HG03039 (cell line): ENCODE results near the gene EIPR1.

Experiments used
- ATAC-seq: cut with Tn5 transposase; IDR thresholded peaks from one replicate; pipeline ENCODE4 v1.9.1; 2021; ENCODE audit warnings: mild to moderate bottlenecking, moderate library complexity; ENCODE audit not compliant: unreplicated experiment

EIPR1 gene

GRCh38 chr2:3277748-3278520 is 99.7 kb downstream of the EIPR1 start:
- ATAC-seq = no peak

DNA sequence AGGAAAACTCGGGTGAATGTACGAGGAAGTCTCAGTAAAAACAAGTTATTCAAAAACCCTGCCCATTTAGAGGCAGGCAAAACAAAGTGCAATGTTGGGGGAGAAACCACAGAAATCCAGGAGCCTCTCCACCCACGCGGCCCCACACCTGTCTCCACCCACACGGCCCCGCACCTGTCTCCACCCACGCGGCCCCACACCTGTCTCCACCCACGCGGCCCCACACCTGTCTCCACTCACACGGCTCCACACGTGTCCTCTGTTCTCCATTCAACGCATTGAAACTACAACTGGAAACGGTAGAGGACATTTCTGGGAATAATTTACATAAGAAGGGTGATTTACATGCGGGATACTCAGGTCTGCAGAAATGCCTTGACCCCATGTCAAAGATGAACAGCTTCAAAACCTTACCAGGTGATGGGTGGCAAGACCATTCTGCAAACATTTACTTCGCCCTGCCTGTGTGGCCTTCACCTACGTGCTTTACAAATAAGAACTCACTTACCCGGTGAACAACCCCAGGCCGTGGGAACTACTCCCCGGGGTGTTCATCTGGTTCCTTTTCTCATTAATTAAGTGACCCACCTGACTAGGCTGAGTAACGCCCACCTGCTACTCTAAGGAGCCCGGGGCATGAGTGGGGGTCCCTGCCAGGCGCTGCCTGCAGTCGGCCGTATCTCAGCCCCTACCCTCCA is 100.4 kb downstream of the EIPR1 start:
- no peak for ATAC-seq

- no peak for ATAC-seq
Observed at GRCh38 chr2:3272761-3273160, 104.9 kb downstream of the EIPR1 start.

- no peak for ATAC-seq
Observed at GRCh38 chr2:3270095-3270478, 107.5 kb downstream of the EIPR1 start.

DNA sequence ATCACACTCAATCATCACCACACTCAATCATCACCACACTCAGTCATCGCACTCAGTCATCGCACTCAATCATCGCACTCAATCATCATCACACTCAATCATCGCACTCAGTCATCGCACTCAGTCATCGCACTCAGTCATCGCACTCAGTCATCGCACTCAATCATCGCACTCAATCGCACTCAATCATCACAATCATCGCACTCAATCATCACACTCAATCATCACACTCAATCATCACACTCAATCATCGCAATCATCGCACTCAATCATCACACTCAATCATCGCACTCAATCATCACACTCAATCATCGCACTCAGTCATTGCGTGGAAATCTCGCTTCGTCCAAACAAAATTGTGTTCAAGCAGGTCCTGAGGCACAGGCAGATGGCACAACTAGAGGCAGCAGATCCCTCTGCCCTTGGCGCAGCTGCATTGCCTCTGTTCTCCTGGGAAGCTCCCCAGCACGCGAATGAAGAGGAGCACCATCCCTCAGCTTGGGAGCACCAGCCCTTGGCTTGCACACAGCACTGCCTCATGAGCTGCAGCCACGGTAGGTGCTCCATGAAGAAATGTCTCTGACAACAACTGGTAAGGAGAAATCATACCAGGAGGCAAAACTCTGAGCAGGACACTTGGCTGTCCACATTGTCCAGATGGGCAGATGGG is 108.1 kb downstream of the EIPR1 start:
- ATAC-seq = no peak

GRCh38 chr2:3268705-3269029 is 109.0 kb downstream of the EIPR1 start:
- no peak for ATAC-seq

DNA sequence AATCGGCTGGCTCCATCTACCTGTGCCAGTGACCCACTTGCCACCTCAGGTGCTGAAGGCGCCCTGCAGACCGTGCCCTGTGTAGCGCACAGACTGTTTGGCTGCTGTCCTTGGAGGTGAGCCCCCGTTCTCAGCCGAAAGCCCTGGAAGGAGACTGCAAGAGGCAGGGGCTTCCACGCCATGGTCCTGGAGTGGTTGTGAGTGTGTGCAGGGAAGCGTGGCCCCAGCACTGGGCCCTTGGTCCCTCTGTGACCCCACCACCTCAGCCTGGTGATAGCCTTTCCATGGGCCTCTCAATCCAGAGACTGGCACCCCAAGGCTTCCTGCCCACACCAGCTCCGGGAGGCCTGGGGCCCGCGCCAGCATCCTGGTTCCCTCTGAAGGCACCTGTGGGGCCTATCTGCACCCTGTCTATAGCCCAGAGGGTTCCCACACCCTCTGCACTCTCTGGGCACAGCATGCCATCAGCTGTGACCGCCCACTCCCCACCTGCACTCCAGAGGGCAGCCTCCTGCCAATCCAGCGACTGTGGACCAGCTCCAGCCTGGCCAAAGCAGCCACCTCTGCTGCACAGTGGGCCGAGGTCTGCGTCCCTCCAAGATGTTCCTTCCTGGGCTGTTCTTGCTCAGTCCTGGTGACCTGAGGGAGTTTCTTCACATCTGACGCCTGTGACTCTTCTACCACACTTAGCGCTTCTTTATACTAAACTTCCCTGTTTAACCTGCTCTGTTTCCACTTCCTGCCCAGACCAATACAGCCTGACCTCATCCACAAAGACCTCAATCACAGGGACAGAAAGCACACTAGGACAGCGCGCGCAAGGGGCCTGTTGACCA is 109.5 kb downstream of the EIPR1 start:
- no peak for ATAC-seq

GRCh38 chr2:3266925-3267867 is 110.4 kb downstream of the EIPR1 start:
- ATAC-seq = no peak

- no peak for ATAC-seq
Observed at GRCh38 chr2:3265981-3266924, 111.4 kb downstream of the EIPR1 start.

DNA sequence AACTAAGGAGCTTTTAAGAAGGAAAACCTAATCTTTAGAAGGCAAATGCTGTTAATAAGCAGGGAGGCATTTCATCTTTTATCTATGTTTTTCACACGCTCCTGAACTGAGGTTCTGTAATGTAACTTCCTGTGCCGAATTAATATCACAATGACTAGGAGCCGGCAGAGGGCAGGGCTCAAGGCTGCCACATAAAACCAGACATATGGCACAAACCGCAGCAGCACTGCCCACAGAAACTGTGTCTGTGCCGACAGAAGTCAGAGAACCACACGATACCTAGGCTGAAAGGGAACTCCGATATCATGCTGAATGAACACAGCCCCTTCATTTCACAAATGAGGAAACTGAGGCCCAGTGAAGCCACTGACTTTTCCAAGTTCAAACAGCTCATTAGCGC is 112.1 kb downstream of the EIPR1 start:
- ATAC-seq = no peak

GRCh38 chr2:3264010-3264744 is 113.4 kb downstream of the EIPR1 start:
- no peak for ATAC-seq

DNA sequence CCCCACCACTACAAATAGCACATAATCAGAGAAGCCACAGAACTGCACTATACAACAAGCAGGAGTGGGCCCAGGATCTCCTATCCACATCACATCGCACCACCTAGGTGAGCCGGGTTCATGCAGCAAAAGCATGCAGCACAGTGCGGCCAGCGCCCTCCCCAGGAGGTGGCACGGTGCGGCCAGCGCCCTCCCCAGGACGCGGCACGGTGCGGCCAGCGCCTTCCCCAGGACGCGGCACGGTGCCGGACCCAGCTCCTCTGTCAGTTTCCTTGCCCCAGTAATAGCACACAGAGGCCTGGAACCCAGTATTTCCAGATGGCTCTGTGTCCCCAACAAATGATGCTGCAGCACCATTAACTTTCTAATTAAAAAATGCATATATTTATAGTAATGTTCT is 114.1 kb downstream of the EIPR1 start:
- no peak for ATAC-seq

GRCh38 chr2:3262437-3263388 is 114.9 kb downstream of the EIPR1 start:
- ATAC-seq = no peak

GRCh38 chr2:3261511-3261910 is 116.1 kb downstream of the EIPR1 start:
- ATAC-seq = no peak

GRCh38 chr2:3260959-3261358 is 116.7 kb downstream of the EIPR1 start:
- no peak for ATAC-seq

DNA sequence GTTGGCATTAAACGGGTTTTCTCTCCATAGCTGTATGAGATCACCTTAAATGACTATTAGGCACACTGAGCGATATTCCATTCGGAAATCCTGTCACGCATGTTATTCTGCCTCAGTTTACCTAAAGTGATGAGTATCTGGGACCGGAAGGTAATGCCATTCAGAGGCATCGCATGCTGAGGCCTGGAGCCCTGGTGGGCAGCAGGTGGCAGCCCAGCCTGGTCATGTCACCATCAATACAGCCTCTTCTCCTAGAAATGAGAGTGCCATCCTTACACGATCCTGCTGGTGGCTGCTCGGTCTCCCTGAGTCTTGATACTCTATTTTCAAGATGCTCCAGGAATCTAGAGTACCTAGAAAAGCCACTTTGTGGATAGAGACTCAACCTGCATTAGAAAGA is 119.8 kb downstream of the EIPR1 start:
- ATAC-seq = no peak

- no peak for ATAC-seq
Observed at GRCh38 chr2:3257166-3257565, 120.5 kb downstream of the EIPR1 start.
